Posterior vena cava (tissue), 2 donors: ENCODE results near the gene PCSK5. TPM values are rescaled to one million over a fixed set of nuclear protein-coding genes. Genes with fewer than 3 reads are reported as not detected.
"Not testable (repeated sequence)": the region's sequence is repeated elsewhere in the genome, so short reads cannot be mapped to it uniquely, and the experiment has no call there.

Experiments
- DNase-seq: peaks from one replicate; pipeline ENCODE4 v3.0.0-alpha.2; 2020; ENCODE audit warnings: low spot score
- intact Hi-C, 2 donors: fragments of 100-400 bp; cut with DNase I; formaldehyde crosslinking; loops; one replicate each; pipeline versions ENCODE4 v1.14.1 to v1.14.2; 2022 to 2023
- total RNA-seq, 2 donors: library from RNA; stranded (reverse); fragmentation: NEBNext Ultra II Directional; extraction: Animal tissue kit (Norgen Biotek cat#: 25700); gene quantifications; one replicate each; pipeline ENCODE4 v1.2.1, GENCODE V29; 2021
- donor health status: DM: yes; HTN: yes; CAD: no.
- donor health status: DM: yes; HTN: yes; CAD: no.

Gene PCSK5
- total RNA-seq, 2 donors from 2014 or later, result 67.9 to 84.2 TPM

DNA sequence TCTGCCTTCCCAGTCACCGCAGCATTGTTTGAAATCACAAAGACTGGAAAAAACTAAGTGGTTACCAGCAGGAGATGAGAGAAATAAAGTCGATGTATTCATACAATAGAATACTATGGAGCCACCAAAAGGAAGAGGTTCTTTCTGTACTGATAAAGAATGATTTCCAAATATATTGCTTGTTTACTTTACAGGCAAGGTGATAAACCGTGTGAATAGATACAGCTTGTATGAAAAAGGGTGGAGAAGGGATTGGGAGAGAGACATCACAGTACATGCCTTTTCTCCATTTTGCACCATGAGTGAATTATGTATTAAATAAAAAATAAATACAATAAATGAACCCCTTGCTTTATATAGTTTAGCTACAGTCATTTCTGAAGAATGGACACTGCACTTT is 412.1 kb downstream of the PCSK5 start:
- no peak for DNase-seq
- intact Hi-C loops, result loop anchor here in 1 of 2 donors (5.0 kb wide), 1 partner anchor 1115 kb away; no protein-coding TSS in a partner anchor

DNA sequence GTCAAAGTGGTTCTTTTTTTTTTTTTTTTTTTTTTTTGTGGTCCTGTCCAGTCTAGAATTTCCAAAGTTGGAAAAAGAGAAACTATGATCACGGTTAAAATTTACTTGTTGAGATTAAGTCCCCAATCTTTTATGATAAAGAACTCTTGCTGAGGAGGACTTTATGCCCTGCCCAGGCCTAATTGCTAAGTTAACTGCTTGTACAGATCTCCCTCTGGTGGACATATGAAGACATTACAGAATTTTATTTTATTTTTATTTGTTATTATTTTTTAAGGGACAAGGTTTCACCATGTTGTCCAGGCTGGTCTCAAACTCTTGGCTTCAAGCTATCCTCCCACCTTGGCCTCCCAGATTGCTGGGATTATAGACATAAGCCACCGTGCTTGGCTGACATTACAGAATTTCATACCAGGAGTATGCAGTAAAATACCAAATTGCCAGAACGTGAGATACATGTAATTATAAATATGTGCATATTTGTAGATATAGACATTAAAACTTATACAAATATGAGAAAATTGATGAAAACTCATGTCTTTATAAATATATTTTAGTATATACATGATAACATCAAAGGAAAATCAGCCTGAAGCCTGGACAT is 412.6 kb downstream of the PCSK5 start:
- intact Hi-C loops, result loop anchor here in 1 of 2 donors (5.0 kb wide), 1 partner anchor 1116 kb away; no protein-coding TSS in a partner anchor
- DNase-seq, result no peak

DNA sequence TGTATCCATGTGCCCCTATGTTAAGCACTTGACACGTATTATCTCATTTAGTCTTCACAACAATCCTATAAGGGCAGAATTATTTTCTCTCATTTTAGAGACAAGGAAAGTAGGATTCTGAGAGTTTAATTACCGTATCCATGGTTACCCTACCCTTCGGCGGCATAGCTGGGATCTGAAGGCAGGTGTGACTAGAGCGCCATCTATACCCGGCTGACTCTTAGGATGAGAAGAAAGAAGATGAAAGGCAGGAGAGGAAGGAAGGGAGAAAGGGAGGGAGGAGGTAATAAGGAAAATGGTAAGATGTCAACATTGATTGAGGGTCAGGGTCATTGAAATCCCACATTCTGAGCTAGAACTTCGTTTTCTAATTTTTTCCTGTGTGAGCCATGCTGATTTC is 416.6 kb downstream of the PCSK5 start:
- intact Hi-C loops, DNase-seq: not testable (repeated sequence)

DNA sequence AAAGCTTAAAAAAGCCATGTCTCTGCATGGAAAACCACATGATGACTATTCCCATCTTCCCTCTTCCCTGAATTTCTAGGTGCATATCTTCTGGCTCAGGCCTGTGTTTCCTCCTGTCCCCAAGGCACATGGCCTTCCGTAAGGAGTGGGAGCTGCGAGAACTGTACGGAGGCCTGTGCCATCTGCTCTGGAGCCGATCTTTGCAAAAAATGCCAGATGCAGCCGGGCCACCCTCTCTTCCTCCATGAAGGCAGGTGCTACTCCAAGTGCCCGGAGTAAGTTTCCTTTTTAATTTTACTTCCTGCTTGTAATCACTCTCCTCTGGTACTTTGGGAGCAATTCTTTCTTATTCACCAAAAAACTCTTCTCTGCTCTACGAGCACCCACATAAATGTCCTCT is 420.1 kb downstream of the PCSK5 start:
- intact Hi-C loops, result loop anchor here in 1 of 2 donors (5.0 kb wide), 1 partner anchor 1038 kb away; no protein-coding TSS in a partner anchor
- no peak for DNase-seq

DNA sequence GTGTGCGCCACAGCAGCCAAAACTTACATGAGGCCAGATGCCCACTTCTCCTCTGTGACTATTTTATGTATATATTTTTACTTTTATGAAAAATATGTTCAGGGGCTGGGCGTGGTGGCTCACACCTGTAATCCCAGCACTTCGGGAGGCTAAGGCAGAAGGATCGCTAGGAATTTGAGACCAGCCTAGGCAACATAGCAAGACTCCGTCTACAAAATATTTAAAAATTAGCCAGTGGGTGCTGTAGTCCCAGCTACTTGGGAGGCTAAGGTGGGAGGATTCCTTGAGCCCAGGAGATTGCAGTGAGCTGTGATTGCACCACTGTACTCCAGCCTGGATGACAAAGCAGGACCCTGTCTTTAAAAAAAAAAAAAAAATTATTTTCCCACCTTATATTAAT is 420.5 kb downstream of the PCSK5 start:
- no peak for DNase-seq
- intact Hi-C loops, result loop anchor here in 1 of 2 donors (5.0 kb wide), 1 partner anchor 1039 kb away; no protein-coding TSS in a partner anchor

- intact Hi-C loops, result loop anchor here in 1 of 2 donors (5.0 kb wide), 1 partner anchor 1039 kb away; no protein-coding TSS in a partner anchor
- DNase-seq, result no peak
These were observed 421.1 kb downstream of the PCSK5 start for GRCh38 chr9:76311537-76311936.

- no peak for DNase-seq
- intact Hi-C loops, result loop anchor here in 1 of 2 donors (5.0 kb wide), 1 partner anchor 1041 kb away; no protein-coding TSS in a partner anchor
These were observed 423.3 kb downstream of the PCSK5 start for GRCh38 chr9:76313771-76314170.

DNA sequence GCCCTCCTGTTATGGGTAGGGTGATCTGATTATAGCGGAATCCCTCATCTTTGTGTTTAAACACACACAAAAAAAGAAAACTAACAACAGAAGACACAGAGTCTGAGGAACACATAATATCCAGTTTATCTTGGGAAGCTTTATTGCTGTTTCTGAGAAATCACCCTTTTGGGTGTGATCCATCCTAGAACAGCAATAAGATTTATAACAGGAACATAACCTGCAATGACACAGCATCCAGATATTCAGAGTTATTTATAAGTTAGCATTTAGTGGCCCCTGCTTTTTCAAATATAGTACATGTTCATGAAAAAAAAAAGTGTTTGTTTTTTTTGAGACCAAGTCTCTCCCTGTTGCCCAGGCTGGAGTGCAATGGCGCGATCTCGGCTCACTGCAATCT is 423.8 kb downstream of the PCSK5 start:
- intact Hi-C loops, result loop anchor here in 1 of 2 donors (5.0 kb wide), 1 partner anchor 1042 kb away; no protein-coding TSS in a partner anchor
- no peak for DNase-seq

DNA sequence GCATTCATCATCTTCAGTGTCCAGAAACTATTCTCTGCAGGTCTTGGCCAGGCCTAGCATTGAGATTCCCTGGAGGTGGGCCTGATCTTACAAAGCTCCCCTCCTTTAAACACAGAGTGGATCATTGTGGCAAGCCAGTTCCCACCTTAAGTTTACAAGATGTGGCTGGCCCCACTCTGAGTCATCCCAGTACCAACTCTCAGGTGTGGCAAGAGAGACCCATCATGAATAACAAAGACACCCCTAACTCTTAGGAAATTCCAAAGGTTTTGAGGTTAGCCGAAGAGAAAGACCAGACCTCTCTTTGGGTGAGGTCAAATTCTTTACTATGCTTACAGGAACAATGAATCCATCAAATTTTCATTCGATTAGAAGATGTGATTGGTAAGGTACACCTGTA is 425.6 kb downstream of the PCSK5 start:
- no peak for DNase-seq
- intact Hi-C loops, result no loop called here

GRCh38 chr9:76319466-76319865 is 429.0 kb downstream of the PCSK5 start:
- intact Hi-C loops, DNase-seq: not testable (repeated sequence)

GRCh38 chr9:76321195-76321828 is 430.8 kb downstream of the PCSK5 start:
- intact Hi-C loops, result loop anchor here in 1 of 2 donors (10.0 kb wide), 1 partner anchor 63 kb away; no protein-coding TSS in a partner anchor
- no peak for DNase-seq

DNA sequence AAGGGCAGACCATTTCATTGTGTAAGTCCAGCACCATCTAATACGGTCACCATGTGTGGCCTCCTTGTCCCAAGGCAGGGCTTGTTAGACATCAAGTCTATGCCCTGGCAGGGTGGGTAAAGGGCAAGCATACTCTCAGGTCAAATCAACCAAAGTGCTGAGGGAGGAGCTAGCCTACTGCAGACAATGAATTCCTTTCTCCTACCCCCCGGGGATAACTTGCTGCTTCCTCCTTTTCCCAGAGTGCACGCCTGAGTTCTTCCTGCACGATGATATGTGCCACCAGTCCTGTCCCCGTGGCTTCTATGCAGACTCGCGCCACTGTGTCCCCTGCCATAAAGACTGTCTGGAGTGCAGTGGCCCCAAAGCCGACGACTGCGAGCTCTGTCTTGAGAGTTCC is 432.3 kb downstream of the PCSK5 start:
- DNase-seq, result no peak
- intact Hi-C loops, result loop anchor here in 1 of 2 donors (10.0 kb wide), 1 partner anchor 62 kb away; no protein-coding TSS in a partner anchor

DNA sequence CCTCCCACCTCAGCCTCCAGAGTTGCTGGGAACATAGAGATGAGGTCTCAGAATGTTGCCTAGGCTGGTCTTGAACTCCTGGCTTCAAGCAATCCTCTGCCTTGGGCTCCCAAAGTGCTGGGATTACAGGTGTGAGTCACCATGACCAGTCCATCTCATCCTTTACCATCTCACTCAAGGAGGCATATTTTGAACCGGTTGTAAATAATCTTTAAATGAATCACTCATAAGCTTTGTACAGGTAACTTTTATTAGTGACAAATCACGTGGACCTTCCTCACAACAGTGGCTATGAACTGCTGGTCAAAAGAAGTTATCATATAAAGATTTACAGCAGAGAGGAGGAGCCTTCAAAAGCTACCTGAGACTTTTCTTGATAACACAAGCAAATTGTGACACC is 433.0 kb downstream of the PCSK5 start:
- intact Hi-C loops, result loop anchor here in 1 of 2 donors (10.0 kb wide), 1 partner anchor 61 kb away; no protein-coding TSS in a partner anchor
- DNase-seq, result no peak

GRCh38 chr9:76324030-76324429 is 433.6 kb downstream of the PCSK5 start:
- intact Hi-C loops, result loop anchor here in 1 of 2 donors (10.0 kb wide), 1 partner anchor 61 kb away; no protein-coding TSS in a partner anchor
- DNase-seq, result not testable (repeated sequence)

GRCh38 chr9:76330034-76330433 is 439.6 kb downstream of the PCSK5 start:
- no peak for DNase-seq
- intact Hi-C loops, result no loop called here

GRCh38 chr9:76333388-76333787 is 442.9 kb downstream of the PCSK5 start:
- intact Hi-C loops, result no loop called here
- DNase-seq, result no peak

DNA sequence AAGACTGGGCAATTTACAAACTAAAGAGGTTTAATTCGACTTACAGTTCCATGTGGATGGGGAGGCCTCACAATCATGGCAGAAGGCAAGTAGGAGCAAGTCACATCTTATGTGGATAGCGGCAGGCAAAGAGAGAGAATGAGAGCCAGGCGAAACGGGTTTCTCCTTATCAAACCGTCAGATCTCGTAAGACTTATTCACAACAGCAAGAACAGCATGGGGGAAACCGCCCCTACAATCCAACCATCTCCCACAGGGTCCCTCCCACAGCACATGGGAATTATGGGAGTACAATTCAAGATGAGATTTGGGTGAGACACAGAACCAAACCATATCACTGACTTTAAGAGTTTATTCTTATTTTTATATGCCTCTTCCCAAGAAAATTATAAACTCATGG is 443.5 kb downstream of the PCSK5 start:
- intact Hi-C loops, result no loop called here
- DNase-seq, result no peak

- no peak for DNase-seq
- intact Hi-C loops, result no loop called here
These were observed 445.6 kb downstream of the PCSK5 start for GRCh38 chr9:76336027-76336426.

- intact Hi-C loops, result no loop called here
- DNase-seq, result no peak
These were observed 447.9 kb downstream of the PCSK5 start for GRCh38 chr9:76338418-76338817.

DNA sequence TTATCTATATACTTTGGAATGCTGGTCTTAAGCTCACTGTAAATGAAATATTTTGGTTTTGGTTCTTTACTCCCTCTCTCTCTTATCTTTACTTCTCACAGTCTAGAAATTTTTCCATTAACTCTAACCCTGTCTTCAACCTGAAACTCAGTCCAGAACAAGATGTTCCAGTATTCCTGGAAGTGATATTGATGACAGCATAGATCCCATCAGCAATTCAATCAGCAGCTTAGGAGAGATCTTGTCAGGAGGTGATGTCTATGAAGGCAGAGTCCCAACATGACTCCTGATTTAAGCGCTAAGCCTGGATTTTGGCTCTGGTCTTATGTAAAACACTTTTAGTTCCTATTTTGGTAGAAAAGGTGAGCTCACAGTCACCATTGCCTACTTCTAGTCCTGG is 451.1 kb downstream of the PCSK5 start:
- DNase-seq, result no peak
- intact Hi-C loops, result no loop called here
